Activated naive CD8-positive, alpha-beta T cell treated with anti-CD3 and anti-CD28 coated beads for 36 hours (primary cell): ENCODE results near the gene CLEC2D. TPM values are rescaled to one million over a fixed set of nuclear protein-coding genes. Genes with fewer than 3 reads are reported as not detected.
"Not testable (repeated sequence)": the region's sequence is repeated elsewhere in the genome, so short reads cannot be mapped to it uniquely, and the experiment has no call there.

Experiments used
- DNase-seq: peaks from one replicate; pipeline ENCODE4 v3.0.0; 2021
- H3K27ac Mint-ChIP-seq: one replicate; pipeline ENCODE4 v1.8.0; 2022; ENCODE audit warnings: mild to moderate bottlenecking, moderate library complexity, mixed read lengths
- H3K27me3 Mint-ChIP-seq: one replicate; pipeline ENCODE4 v1.8.0; 2022; ENCODE audit warnings: mild to moderate bottlenecking, mixed read lengths
- H3K36me3 Mint-ChIP-seq: one replicate; pipeline ENCODE4 v1.8.0; 2021; ENCODE audit warnings: mild to moderate bottlenecking, mixed read lengths
- H3K4me1 Mint-ChIP-seq: one replicate; pipeline ENCODE4 v1.8.0; 2021; ENCODE audit warnings: mixed read lengths
- H3K4me3 Mint-ChIP-seq: one replicate; pipeline ENCODE4 v1.8.0; 2022; ENCODE audit warnings: mild to moderate bottlenecking, moderate library complexity, mixed read lengths
- H3K9me3 Mint-ChIP-seq: one replicate; pipeline ENCODE4 v1.8.0; 2022; ENCODE audit warnings: mixed read lengths
- total RNA-seq, 2 experiments: library from RNA; stranded (reverse); gene quantifications; one replicate each; pipeline ENCODE4 v1.2.3, GENCODE V29; 2021

The CLEC2D gene
- total RNA-seq, 2 experiments from 2014 or later = 270 to 290 TPM

GRCh38 chr12:9700606-9700956 lies 31.1 kb downstream of the CLEC2D start:
- Mint-ChIP-seq H3K27me3 (no peaks in the 10 kb centered on the region), H3K36me3 (peaks cover 44% of the 10 kb centered on the region), H3K4me3 (peak overlapping the region; percentile 6), H3K9me3 (peaks cover 29% of the 10 kb centered on the region), H3K27ac (peak overlapping the region; percentile 94), H3K4me1 (peaks cover 69% of the 10 kb centered on the region)
- no peak for DNase-seq

- DNase-seq = peak; percentile 34
- peak overlapping the region; percentile 94 for H3K27ac Mint-ChIP-seq
- peak overlapping the region; percentile 65 for H3K4me3 Mint-ChIP-seq
- peaks cover 72% of the 10 kb centered on the region for H3K4me1 Mint-ChIP-seq
- H3K36me3 Mint-ChIP-seq = peaks cover 42% of the 10 kb centered on the region
- H3K9me3 Mint-ChIP-seq = peaks cover 32% of the 10 kb centered on the region
- no peaks in the 10 kb centered on the region for H3K27me3 Mint-ChIP-seq
Measured at GRCh38 chr12:9701380-9702154, 32.1 kb downstream of the CLEC2D start.

- H3K4me1 Mint-ChIP-seq = peaks cover 72% of the 10 kb centered on the region
- H3K27me3 Mint-ChIP-seq = no peaks in the 10 kb centered on the region
- H3K27ac Mint-ChIP-seq = peak overlapping the region; percentile 94
- DNase-seq = peak; percentile 55
- peaks cover 41% of the 10 kb centered on the region for H3K36me3 Mint-ChIP-seq
- H3K4me3 Mint-ChIP-seq = peak overlapping the region; percentile 65
- H3K9me3 Mint-ChIP-seq = peaks cover 30% of the 10 kb centered on the region
Measured at GRCh38 chr12:9702255-9702654, 32.7 kb downstream of the CLEC2D start.

GRCh38 chr12:9704561-9704960 lies 35.0 kb downstream of the CLEC2D start:
- Mint-ChIP-seq H3K4me1 (peaks cover 67% of the 10 kb centered on the region), H3K9me3 (peaks cover 25% of the 10 kb centered on the region), H3K27ac (peak overlapping the region; percentile 1), H3K36me3 (peaks cover 34% of the 10 kb centered on the region)
- DNase-seq, H3K27me3 Mint-ChIP-seq, H3K4me3 Mint-ChIP-seq: not testable (repeated sequence)

- Mint-ChIP-seq H3K4me3 (no peak overlapping the region), H3K36me3 (peaks cover 30% of the 10 kb centered on the region), H3K27ac (peak overlapping the region; percentile 65), H3K27me3 (no peaks in the 10 kb centered on the region), H3K4me1 (peaks cover 58% of the 10 kb centered on the region), H3K9me3 (peaks cover 23% of the 10 kb centered on the region)
- no peak for DNase-seq
Measured at GRCh38 chr12:9706086-9706685, 36.7 kb downstream of the CLEC2D start.

GRCh38 chr12:9707356-9707755 lies 37.8 kb downstream of the CLEC2D start:
- H3K9me3 Mint-ChIP-seq = peaks cover 23% of the 10 kb centered on the region
- peak overlapping the region; percentile 73 for H3K4me3 Mint-ChIP-seq
- H3K4me1 Mint-ChIP-seq = peaks cover 48% of the 10 kb centered on the region
- H3K27ac Mint-ChIP-seq = peak overlapping the region; percentile 92
- H3K36me3 Mint-ChIP-seq = peaks cover 28% of the 10 kb centered on the region
- no peak for DNase-seq
- H3K27me3 Mint-ChIP-seq = no peaks in the 10 kb centered on the region

GRCh38 chr12:9707864-9708808 lies 38.6 kb downstream of the CLEC2D start:
- Mint-ChIP-seq H3K36me3 (peaks cover 27% of the 10 kb centered on the region), H3K4me1 (peaks cover 46% of the 10 kb centered on the region), H3K27ac (peak overlapping the region; percentile 92), H3K9me3 (peaks cover 23% of the 10 kb centered on the region), H3K27me3 (no peaks in the 10 kb centered on the region), H3K4me3 (peak overlapping the region; percentile 73)
- DNase-seq = peak; percentile 61

- Mint-ChIP-seq H3K27me3 (no peaks in the 10 kb centered on the region), H3K9me3 (peaks cover 23% of the 10 kb centered on the region), H3K27ac (peak overlapping the region; percentile 92), H3K4me1 (peaks cover 50% of the 10 kb centered on the region), H3K4me3 (no peak overlapping the region), H3K36me3 (peaks cover 27% of the 10 kb centered on the region)
- no peak for DNase-seq
Measured at GRCh38 chr12:9708853-9709252, 39.3 kb downstream of the CLEC2D start.

GRCh38 chr12:9710584-9711375 lies 41.3 kb downstream of the CLEC2D start:
- Mint-ChIP-seq H3K27ac (peak overlapping the region; percentile 47), H3K27me3 (no peaks in the 10 kb centered on the region), H3K4me3 (no peak overlapping the region), H3K4me1 (peaks cover 47% of the 10 kb centered on the region), H3K36me3 (peaks cover 19% of the 10 kb centered on the region), H3K9me3 (peaks cover 10% of the 10 kb centered on the region)
- no peak for DNase-seq

- Mint-ChIP-seq H3K4me3 (no peak overlapping the region), H3K36me3 (peaks cover 11% of the 10 kb centered on the region), H3K4me1 (peaks cover 46% of the 10 kb centered on the region), H3K27me3 (no peaks in the 10 kb centered on the region), H3K9me3 (peaks cover 1% of the 10 kb centered on the region), H3K27ac (no peak overlapping the region)
- DNase-seq = no peak
Measured at GRCh38 chr12:9711664-9712063, 42.2 kb downstream of the CLEC2D start.

- not testable (repeated sequence) for H3K36me3 Mint-ChIP-seq, DNase-seq, H3K4me3 Mint-ChIP-seq, H3K27ac Mint-ChIP-seq, H3K27me3 Mint-ChIP-seq, H3K9me3 Mint-ChIP-seq
- H3K4me1 Mint-ChIP-seq = peaks cover 33% of the 10 kb centered on the region
Measured at GRCh38 chr12:9713032-9713558, 43.6 kb downstream of the CLEC2D start.

GRCh38 chr12:9717070-9717925 lies 47.8 kb downstream of the CLEC2D start:
- DNase-seq = no peak
- peaks cover 1% of the 10 kb centered on the region for H3K36me3 Mint-ChIP-seq
- no peak overlapping the region for H3K4me3 Mint-ChIP-seq
- H3K4me1 Mint-ChIP-seq = peaks cover 34% of the 10 kb centered on the region
- peak overlapping the region; percentile 61 for H3K27ac Mint-ChIP-seq
- H3K27me3 Mint-ChIP-seq = no peaks in the 10 kb centered on the region
- H3K9me3 Mint-ChIP-seq = no peaks in the 10 kb centered on the region

GRCh38 chr12:9718968-9719367 lies 49.5 kb downstream of the CLEC2D start:
- Mint-ChIP-seq H3K27ac (no peak overlapping the region), H3K4me3 (no peak overlapping the region), H3K36me3 (peaks cover 3% of the 10 kb centered on the region), H3K4me1 (peaks cover 32% of the 10 kb centered on the region), H3K9me3 (no peaks in the 10 kb centered on the region), H3K27me3 (no peaks in the 10 kb centered on the region)
- DNase-seq = no peak
